DND-41 (cell line): ENCODE data around the gene TMPRSS4.

ENCODE experiments used
- ATAC-seq: fragments of 200-7000 bp; cut with Tn5 transposase; 3 replicates; pipeline ENCODE4 v1.9.1; 2021; ENCODE audit warnings: low read depth; ENCODE audit not compliant: insufficient read depth
- DNase-seq: peaks from one replicate; pipeline ENCODE4 v3.0.0-alpha.2; 2020
- H2AFZ ChIP-seq: 2 replicates; pipeline ENCODE4 v1.6.0; 2012; ENCODE audit warnings: low read depth, low read length
- H3K27ac ChIP-seq: 2 replicates; pipeline ENCODE4 v1.5.1; 2012; ENCODE audit warnings: low read length, inconsistent platforms
- H3K27me3 ChIP-seq: fragments of 200-600 bp; sonication (generic); 2 replicates; pipeline ENCODE4 v1.6.0; 2012; ENCODE audit warnings: low read length, mild to moderate bottlenecking, inconsistent platforms; ENCODE audit not compliant: insufficient read depth, poor library complexity
- H3K36me3 ChIP-seq: 2 replicates; pipeline ENCODE4 v1.5.1; 2012; ENCODE audit warnings: low read length, inconsistent platforms; ENCODE audit not compliant: insufficient read depth
- H3K4me1 ChIP-seq: 2 replicates; pipeline ENCODE4 v1.5.1; 2012; ENCODE audit warnings: mild to moderate bottlenecking, low read length; ENCODE audit not compliant: insufficient read depth
- H3K4me2 ChIP-seq: 2 replicates; pipeline ENCODE4 v1.6.0; 2012; ENCODE audit warnings: mild to moderate bottlenecking, moderate library complexity, low read length, inconsistent platforms; ENCODE audit not compliant: insufficient read depth
- H3K4me3 ChIP-seq, 2 experiments: fragments of 200-600 bp in 1 of 2; shearing (Covaris generic) in 1 of 2; 2 replicates each; pipeline ENCODE4 v1.5.1; 2012 to 2016; ENCODE audit warnings: inconsistent platforms in 2 of 2, low read length in 2 of 2, mild to moderate bottlenecking in 2 of 2, low read depth in 1 of 2, moderate library complexity in 1 of 2
- H3K79me2 ChIP-seq: 2 replicates; pipeline ENCODE4 v1.6.0; 2012; ENCODE audit warnings: low read length, inconsistent platforms; ENCODE audit not compliant: insufficient read depth
- H3K9ac ChIP-seq: 2 replicates; pipeline ENCODE4 v1.6.0; 2012; ENCODE audit warnings: low read depth, mild to moderate bottlenecking, inconsistent platforms, low read length, moderate library complexity
- H3K9me3 ChIP-seq: 2 replicates; pipeline ENCODE4 v1.5.1; 2012; ENCODE audit warnings: low read length, moderate library complexity, mild to moderate bottlenecking, inconsistent platforms; ENCODE audit not compliant: insufficient read depth, severe bottlenecking
- H4K20me1 ChIP-seq: 2 replicates; pipeline ENCODE4 v1.6.0; 2012; ENCODE audit warnings: low read length; ENCODE audit not compliant: insufficient read depth
- CTCF ChIP-seq: IDR thresholded peaks from 2 replicates; pipeline ENCODE4 v1.5.1; 2012; ENCODE audit warnings: borderline replicate concordance, low read length, moderate library complexity, mild to moderate bottlenecking; ENCODE audit not compliant: poor library complexity, severe bottlenecking; ENCODE audit errors: extremely low read depth
- EZH2 ChIP-seq: IDR thresholded peaks from 3 replicates; pipeline ENCODE4 v1.6.1; 2012; ENCODE audit warnings: borderline replicate concordance, low read depth, mild to moderate bottlenecking, moderate library complexity, low read length, inconsistent platforms; ENCODE audit not compliant: severe bottlenecking

TMPRSS4 gene

GRCh38 chr11:118068945-118069612, 7.8 kb upstream of the TMPRSS4 start:
- H4K20me1 ChIP-seq: no peaks in the 10 kb centered on the region
- H3K4me3 ChIP-seq: no peak overlapping the region
- no peaks in the 10 kb centered on the region for H3K79me2 ChIP-seq
- DNase-seq (no peak), ATAC-seq (no peak)
- H3K9ac ChIP-seq: no peak overlapping the region
- no peak overlapping the region for H2AFZ ChIP-seq
- H3K27ac ChIP-seq: no peak overlapping the region
- H3K27me3 ChIP-seq: peaks cover 5% of the 10 kb centered on the region
- no peaks in the 10 kb centered on the region for H3K9me3 ChIP-seq
- TF ChIP-seq CTCF (no peak), EZH2 (no peak)
- H3K36me3 ChIP-seq: no peaks in the 10 kb centered on the region
- no peak overlapping the region for H3K4me2 ChIP-seq
- no peaks in the 10 kb centered on the region for H3K4me1 ChIP-seq

GRCh38 chr11:118071416-118072030, 5.4 kb upstream of the TMPRSS4 start:
- DNase-seq (no peak), ATAC-seq (no peak)
- no peak for TF ChIP-seq EZH2
- TF ChIP-seq CTCF: no peak

GRCh38 chr11:118073554-118073953, 3.3 kb upstream of the TMPRSS4 start:
- Histone ChIP-seq H3K9me3 (no peaks in the 10 kb centered on the region), H3K36me3 (no peaks in the 10 kb centered on the region), H3K9ac (no peak overlapping the region), H2AFZ (no peak overlapping the region), H3K27me3 (peaks cover 28% of the 10 kb centered on the region), H3K4me2 (no peak overlapping the region), H3K4me1 (no peaks in the 10 kb centered on the region), H3K4me3 (no peak overlapping the region), H3K27ac (no peak overlapping the region), H3K79me2 (no peaks in the 10 kb centered on the region), H4K20me1 (peaks cover 4% of the 10 kb centered on the region; the same call in 1 of the 2 replicates)
- DNase-seq (no peak), ATAC-seq (no peak)
- TF ChIP-seq CTCF (no peak), EZH2 (no peak)

More at GRCh38 chr11:118071416-118072030, 5.4 kb upstream of the TMPRSS4 start:
- peaks cover 14% of the 10 kb centered on the region for H3K27me3 ChIP-seq
- peaks cover 4% of the 10 kb centered on the region; the same call in 1 of the 2 replicates for H4K20me1 ChIP-seq
- no peaks in the 10 kb centered on the region for H3K79me2 ChIP-seq
- H3K27ac ChIP-seq: no peak overlapping the region
- H2AFZ ChIP-seq: no peak overlapping the region
- H3K4me2 ChIP-seq: no peak overlapping the region
- H3K36me3 ChIP-seq: no peaks in the 10 kb centered on the region
- H3K4me1 ChIP-seq: no peaks in the 10 kb centered on the region
- H3K9me3 ChIP-seq: no peaks in the 10 kb centered on the region
- no peak overlapping the region for H3K9ac ChIP-seq
- H3K4me3 ChIP-seq: no peak overlapping the region
